Cardiac fibroblast (primary cell): ENCODE results near the gene PTPA.
"Not testable (repeated sequence)": the region's sequence is repeated elsewhere in the genome, so short reads cannot be mapped to it uniquely, and the experiment has no call there.

ENCODE experiments used
- DNase-seq, 2 donors: peaks; one replicate each; pipeline versions ENCODE4 v3.0.0 to v3.0.0-alpha.2; 2010; ENCODE audit warnings: low read depth in 2 of 2
- H3K4me3 ChIP-seq, 2 donors: replicated peaks in 1 of 2; 1 replicate in 1 of 2; 2 replicates in 1 of 2; pipeline ENCODE4 v1.5.1; 2011; ENCODE audit warnings: low read depth in 2 of 2, low read length in 2 of 2, mild to moderate bottlenecking in 2 of 2, moderate library complexity in 1 of 2
- TF ChIP-seq, protein P1 (sequence below): IDR thresholded peaks from one replicate; pipeline ENCODE4 v1.5.1; 2011; ENCODE audit warnings: low read depth, mild to moderate bottlenecking, low read length, inconsistent platforms

PTPA gene

DNA sequence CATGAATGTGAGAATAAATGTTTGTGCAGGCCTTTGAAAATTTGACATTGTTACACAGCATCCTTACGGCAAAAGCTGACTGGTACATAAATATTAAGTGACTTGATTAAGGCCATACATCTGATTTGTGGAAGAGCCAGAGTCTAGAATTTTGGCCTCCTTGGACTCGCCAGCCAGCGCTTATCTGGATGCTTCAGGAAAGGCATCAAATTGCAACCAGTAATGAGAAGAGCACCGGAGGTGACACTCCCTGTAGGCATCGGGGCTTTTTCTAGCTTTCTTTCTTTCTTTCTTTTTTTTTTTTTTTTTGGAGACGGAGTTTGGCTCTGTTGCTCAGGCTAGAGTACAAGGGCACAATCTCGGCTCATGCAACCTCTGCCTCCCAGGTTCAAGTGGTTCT, 80.0 kb downstream of the PTPA start:
- H3K4me3 ChIP-seq: no peak overlapping the region
- TF ChIP-seq, protein P1, sequence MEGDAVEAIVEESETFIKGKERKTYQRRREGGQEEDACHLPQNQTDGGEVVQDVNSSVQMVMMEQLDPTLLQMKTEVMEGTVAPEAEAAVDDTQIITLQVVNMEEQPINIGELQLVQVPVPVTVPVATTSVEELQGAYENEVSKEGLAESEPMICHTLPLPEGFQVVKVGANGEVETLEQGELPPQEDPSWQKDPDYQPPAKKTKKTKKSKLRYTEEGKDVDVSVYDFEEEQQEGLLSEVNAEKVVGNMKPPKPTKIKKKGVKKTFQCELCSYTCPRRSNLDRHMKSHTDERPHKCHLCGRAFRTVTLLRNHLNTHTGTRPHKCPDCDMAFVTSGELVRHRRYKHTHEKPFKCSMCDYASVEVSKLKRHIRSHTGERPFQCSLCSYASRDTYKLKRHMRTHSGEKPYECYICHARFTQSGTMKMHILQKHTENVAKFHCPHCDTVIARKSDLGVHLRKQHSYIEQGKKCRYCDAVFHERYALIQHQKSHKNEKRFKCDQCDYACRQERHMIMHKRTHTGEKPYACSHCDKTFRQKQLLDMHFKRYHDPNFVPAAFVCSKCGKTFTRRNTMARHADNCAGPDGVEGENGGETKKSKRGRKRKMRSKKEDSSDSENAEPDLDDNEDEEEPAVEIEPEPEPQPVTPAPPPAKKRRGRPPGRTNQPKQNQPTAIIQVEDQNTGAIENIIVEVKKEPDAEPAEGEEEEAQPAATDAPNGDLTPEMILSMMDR: no peak
- no peak for DNase-seq

DNA sequence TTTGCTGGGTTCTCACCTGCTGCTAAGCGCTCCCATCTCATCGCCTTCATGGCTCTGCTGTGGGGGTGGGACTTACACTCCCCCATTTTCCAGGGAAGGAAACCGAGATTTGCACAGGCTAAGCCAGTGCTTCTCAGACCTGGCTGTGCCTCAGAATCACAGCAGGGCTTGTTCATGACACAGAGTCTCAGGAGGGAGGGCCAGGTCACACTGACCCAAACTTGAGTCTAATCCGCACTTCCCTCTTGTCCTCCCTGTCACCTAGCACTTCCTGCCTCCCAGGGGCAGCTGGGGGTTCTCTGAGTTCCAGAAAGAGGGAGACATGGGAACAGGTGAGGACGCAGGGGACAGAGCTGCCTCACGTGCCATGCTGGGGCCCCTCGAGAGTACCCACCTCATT, 82.4 kb downstream of the PTPA start:
- TF ChIP-seq, protein P1: no peak
- no peak for DNase-seq
- H3K4me3 ChIP-seq: no peak overlapping the region

DNA sequence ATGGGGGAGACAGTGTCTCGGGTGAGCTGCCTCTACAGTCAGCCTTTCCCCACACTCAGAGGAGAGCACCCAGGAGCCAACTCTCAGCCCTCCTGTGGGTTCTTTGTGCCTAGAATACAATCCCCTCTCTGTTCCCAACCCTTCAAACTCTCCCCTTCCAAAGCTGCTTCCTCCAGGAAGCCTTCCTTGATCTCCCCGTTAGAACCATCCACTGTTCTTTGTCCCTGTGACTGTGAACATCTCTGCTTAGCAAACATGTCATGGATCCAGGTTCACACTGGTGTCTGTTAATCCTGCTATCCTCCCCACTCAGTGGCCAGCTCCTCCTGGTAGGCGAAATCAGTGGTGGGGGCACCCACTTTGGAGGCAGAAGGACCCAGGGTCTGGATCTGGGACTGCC, 83.0 kb downstream of the PTPA start:
- H3K4me3 ChIP-seq: no peak overlapping the region
- TF ChIP-seq, protein P1: no peak
- DNase-seq: no peak

DNA sequence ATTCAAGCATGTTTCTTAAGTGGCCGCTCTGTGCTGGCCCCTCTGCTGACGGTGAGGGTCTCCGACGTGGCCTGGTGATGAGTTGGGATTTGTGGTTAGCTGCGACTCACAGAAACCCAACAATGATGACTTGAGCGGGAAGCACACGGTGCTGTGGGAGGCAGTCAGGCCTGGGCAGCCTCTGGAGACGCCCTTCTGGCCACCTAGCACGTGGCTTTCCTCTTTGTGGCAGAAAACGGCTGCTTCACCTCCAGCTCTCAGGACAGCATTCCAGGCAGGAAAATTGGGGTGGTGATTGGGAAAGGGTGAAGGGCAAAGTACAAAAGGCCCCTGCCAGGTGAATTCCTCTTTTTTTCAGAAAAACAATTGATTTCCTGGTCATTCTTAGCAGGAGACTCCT, 84.4 kb downstream of the PTPA start:
- DNase-seq: no peak
- no peak overlapping the region for H3K4me3 ChIP-seq
- TF ChIP-seq, protein P1: no peak

DNA sequence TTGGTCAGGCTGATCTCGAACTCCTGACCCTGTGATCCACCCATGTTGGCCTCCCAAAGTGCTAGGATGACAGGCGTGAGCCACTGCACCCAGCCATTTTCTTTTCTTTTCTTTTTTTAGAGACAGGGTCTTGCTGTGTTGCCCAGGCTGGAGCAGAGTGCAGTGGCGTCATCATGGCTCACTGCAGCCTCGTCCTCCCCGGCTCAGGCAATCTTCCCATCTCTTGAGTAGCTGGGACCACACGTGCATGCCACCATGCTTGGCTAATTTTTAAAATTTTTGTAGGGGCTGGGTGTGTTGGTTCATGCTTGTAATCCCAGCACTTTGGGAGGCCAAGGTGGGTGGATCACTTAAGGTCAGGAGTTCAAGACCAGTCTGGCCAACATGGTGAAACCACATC, 85.8 kb downstream of the PTPA start:
- DNase-seq, H3K4me3 ChIP-seq: not testable (repeated sequence)

DNA sequence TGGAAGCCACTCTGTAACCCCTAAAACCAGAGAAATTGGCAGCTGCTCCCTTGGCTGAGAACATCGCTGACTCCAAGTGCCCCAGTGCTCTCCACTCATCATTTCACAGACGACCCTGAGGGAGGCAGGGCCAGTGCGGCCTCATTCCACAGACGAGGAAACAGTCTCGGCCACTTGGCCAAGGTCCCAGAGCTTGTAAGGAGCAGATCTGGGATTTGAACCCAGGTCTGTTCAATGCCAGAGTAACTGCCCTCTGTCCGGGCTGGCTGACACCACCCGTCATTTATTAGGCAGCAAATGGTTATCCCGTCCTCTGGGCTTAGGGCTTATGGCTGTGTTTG, 86.7 kb downstream of the PTPA start:
- peak overlapping the region in 1 of 2 donors; percentile 7 for H3K4me3 ChIP-seq
- TF ChIP-seq, protein P1: no peak

More for the DNA sequence above, 86.7 kb downstream of the PTPA start:
- peak in 1 of 2 donors; percentile 9 for DNase-seq
